ENCODE data around the gene CMTM6. TPM values are rescaled to one million over a fixed set of nuclear protein-coding genes. Genes with fewer than 3 reads are reported as not detected.

Gene CMTM6
- total and polyA plus RNA-seq, 10 of the 15 experiments (the other 5 are each of a cell fraction or from before 2014, with no cell fraction given) = 27.1 to 97.3 (median 61.4) TPM

DNA sequence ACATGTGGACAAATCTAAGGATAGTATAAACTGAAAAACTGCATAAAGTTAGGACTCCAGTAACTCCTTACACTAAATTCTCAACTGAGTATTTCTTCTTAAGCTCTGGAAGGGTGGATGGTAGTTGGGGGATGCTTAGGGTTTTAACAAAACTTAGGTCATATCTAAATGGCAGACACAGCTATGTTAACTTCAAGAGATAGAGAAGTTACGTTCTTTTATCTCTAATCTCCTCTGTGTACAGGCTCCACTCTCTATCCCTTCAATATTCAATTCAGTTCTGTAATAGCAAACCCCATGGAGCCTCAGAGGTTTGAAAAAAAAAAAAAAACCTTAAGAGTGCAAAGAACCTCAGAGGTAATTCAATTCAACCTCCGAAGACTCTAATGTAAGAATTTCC lies 3.1 kb downstream of the CMTM6 start (continued):
- TF ChIP-seq, protein P1, sequence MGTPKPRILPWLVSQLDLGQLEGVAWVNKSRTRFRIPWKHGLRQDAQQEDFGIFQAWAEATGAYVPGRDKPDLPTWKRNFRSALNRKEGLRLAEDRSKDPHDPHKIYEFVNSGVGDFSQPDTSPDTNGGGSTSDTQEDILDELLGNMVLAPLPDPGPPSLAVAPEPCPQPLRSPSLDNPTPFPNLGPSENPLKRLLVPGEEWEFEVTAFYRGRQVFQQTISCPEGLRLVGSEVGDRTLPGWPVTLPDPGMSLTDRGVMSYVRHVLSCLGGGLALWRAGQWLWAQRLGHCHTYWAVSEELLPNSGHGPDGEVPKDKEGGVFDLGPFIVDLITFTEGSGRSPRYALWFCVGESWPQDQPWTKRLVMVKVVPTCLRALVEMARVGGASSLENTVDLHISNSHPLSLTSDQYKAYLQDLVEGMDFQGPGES (IDR thresholded peaks at IDR 0.05) = no peak
- TF ChIP-seq TCF3 (IDR thresholded peaks at IDR 0.05; ENCODE audit: borderline replicate concordance, insufficient read depth, low read depth, low read length) (no peak), NFIC (IDR thresholded peaks at IDR 0.05; ENCODE audit: low read depth, low read length) (no peak), NR2C1 (IDR thresholded peaks at IDR 0.05) (no peak)

DNA sequence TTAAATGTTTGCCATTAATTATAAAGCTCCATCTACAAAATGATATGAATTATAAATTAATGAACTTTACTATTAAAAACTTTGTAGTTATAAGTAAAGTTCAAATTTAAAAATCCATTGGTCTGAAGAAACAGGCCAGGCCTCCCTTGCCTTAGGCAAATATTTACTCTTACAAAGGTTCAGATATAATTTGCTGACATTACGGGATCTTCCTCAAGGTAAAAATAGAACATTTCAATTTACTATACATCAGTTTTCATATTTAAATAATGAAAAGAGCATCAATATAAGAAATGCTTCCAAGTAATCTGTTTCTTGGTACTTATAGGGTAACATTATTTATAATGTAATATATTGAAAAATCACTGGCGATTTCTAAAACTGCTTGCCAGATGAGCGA lies 3.7 kb downstream of the CMTM6 start:
- POLR2A ChIA-PET = interaction anchor here (0.6 to 1.8 kb wide), 7 partner anchors 11 to 80 kb away, joined by 3 to 8 read pairs (median 4); partner anchors contain the start of gene DYNC1LI1

More for the DNA sequence above, 3.7 kb downstream of the CMTM6 start:
- Histone ChIP-seq H3K4me1 (ENCODE audit: control insufficient read depth, insufficient read depth, low read length) (peaks cover 14% of the 10 kb centered on the region), H2AFZ (ENCODE audit: control insufficient read depth, low read depth, low read length) (no peak overlapping the region), H4K20me1 (ENCODE audit: control insufficient read depth, insufficient read depth) (no peaks in the 10 kb centered on the region), H3K9ac (ENCODE audit: control insufficient read depth, insufficient read depth, low read length) (no peak overlapping the region), H3K4me2 (ENCODE audit: control insufficient read depth, insufficient read depth) (0 out of 2 replicates have a peak overlapping the region, but pooled peaks have one; percentile 26), H3K36me3 (ENCODE audit: control insufficient read depth in 2 of 2, insufficient read depth in 2 of 2, low read length in 1 of 2) (no peaks in the 10 kb centered on the region), H3K79me2 (ENCODE audit: control insufficient read depth, insufficient read depth, low read length) (peaks cover 21% of the 10 kb centered on the region), H3K9me3 (replicated peaks; ENCODE audit: control insufficient read depth, insufficient read depth, low read length) (no peaks in the 10 kb centered on the region), H3K4me3 (no peak overlapping the region), H3K27me3 (replicated peaks in 1 of 2; ENCODE audit: control insufficient read depth in 2 of 2, insufficient read depth in 2 of 2, low read length in 1 of 2) (no peaks in the 10 kb centered on the region), H3K27ac (ENCODE audit: control insufficient read depth, insufficient read depth) (no peak overlapping the region)
- ATAC-seq (no peak), DNase-seq (ENCODE audit: low read depth, low spot score) (no peak), FAIRE-seq (no peak)
- ChIA-PET CTCF (interaction anchor here (1.4 to 4.7 kb wide), 4 partner anchors 9 to 124 kb away, joined by 4 to 41 read pairs (median 10); no protein-coding TSS in a partner anchor), RAD21 (ENCODE audit: unreplicated experiment) (interaction anchor here (0.7 to 3.3 kb wide), 10 partner anchors 10 to 124 kb away, joined by 3 to 27 read pairs (median 4); no protein-coding TSS in a partner anchor), SMC1A (ENCODE audit: uncharacterized antibody, unreplicated experiment) (interaction anchor here (0.9 to 6.0 kb wide), 11 partner anchors 8 to 203 kb away, joined by 3 to 61 read pairs (median 5); no protein-coding TSS in a partner anchor)
- in situ Hi-C loops (cut with MboI) = no loop called here
- TF ChIP-seq POU2F2 (IDR thresholded peaks at IDR 0.05; ENCODE audit: borderline replicate concordance, low read depth, low read length) = no peak
- BruUV-seq (replicated peaks) = no TSS peak
- 99% methylated on average over 3 of the region's 3 CpGs for WGBS (ENCODE audit: insufficient coverage, insufficient replicate concordance, low lambda C conversion rate, missing lambda C conversion rate)
- intact Hi-C loops (cut with micrococcal nuclease; ENCODE audit: unreplicated experiment) = no loop called here

All from GM12878 (cell line).